ENCODE measurements around the gene ACACA. TPM values are rescaled to one million over a fixed set of nuclear protein-coding genes. Genes with fewer than 3 reads are reported as not detected.
A peak's percentile ranks its signal among the peaks of the same experiment; 100 is the strongest.

The ACACA gene
- total and polyA plus RNA-seq, 2 experiments from 2014 or later: 59.6 to 164 TPM

GRCh38 chr17:37064206-37064605 is 342.4 kb downstream of the ACACA start:
- Histone ChIP-seq H3K4me2 (peak overlapping the region; percentile 21), H3K79me2 (replicated peaks; ENCODE audit: insufficient read depth) (no peaks in the 10 kb centered on the region), H3K4me1 (ENCODE audit: insufficient read depth) (peaks cover 81% of the 10 kb centered on the region), H3K36me3 (ENCODE audit: insufficient read depth) (no peaks in the 10 kb centered on the region), H3K27me3 (ENCODE audit: insufficient read depth) (no peaks in the 10 kb centered on the region; the same call in 1 of the 2 replicates), H2AFZ (peak overlapping the region; percentile 58; the same call in 1 of the 2 replicates), H3K9me2 (ENCODE audit: insufficient read depth) (no peaks in the 10 kb centered on the region), H3K27ac (ENCODE audit: low read depth) (no peak overlapping the region), H4K20me1 (replicated peaks; ENCODE audit: insufficient read depth) (no peaks in the 10 kb centered on the region), H3K4me3 (no peak overlapping the region), H3F3A (replicated peaks; ENCODE audit: low read depth) (peaks cover 11% of the 10 kb centered on the region)
- Mint-ChIP-seq H3K27ac (no peak overlapping the region), H3K27me3 (ENCODE audit: insufficient read depth, low read depth, poor library complexity) (peaks cover 9% of the 10 kb centered on the region), H3K4me3 (no peak overlapping the region), H3K4me1 (peaks cover 77% of the 10 kb centered on the region), H3K36me3 (ENCODE audit: low read depth) (peaks cover 12% of the 10 kb centered on the region; the same call in 2 of the 3 replicates), H3K9me3 (peaks cover 8% of the 10 kb centered on the region; the same call in 2 of the 3 replicates)
- no peak for DNase-seq (ENCODE audit: low spot score)
- TF ChIP-seq, protein P1, sequence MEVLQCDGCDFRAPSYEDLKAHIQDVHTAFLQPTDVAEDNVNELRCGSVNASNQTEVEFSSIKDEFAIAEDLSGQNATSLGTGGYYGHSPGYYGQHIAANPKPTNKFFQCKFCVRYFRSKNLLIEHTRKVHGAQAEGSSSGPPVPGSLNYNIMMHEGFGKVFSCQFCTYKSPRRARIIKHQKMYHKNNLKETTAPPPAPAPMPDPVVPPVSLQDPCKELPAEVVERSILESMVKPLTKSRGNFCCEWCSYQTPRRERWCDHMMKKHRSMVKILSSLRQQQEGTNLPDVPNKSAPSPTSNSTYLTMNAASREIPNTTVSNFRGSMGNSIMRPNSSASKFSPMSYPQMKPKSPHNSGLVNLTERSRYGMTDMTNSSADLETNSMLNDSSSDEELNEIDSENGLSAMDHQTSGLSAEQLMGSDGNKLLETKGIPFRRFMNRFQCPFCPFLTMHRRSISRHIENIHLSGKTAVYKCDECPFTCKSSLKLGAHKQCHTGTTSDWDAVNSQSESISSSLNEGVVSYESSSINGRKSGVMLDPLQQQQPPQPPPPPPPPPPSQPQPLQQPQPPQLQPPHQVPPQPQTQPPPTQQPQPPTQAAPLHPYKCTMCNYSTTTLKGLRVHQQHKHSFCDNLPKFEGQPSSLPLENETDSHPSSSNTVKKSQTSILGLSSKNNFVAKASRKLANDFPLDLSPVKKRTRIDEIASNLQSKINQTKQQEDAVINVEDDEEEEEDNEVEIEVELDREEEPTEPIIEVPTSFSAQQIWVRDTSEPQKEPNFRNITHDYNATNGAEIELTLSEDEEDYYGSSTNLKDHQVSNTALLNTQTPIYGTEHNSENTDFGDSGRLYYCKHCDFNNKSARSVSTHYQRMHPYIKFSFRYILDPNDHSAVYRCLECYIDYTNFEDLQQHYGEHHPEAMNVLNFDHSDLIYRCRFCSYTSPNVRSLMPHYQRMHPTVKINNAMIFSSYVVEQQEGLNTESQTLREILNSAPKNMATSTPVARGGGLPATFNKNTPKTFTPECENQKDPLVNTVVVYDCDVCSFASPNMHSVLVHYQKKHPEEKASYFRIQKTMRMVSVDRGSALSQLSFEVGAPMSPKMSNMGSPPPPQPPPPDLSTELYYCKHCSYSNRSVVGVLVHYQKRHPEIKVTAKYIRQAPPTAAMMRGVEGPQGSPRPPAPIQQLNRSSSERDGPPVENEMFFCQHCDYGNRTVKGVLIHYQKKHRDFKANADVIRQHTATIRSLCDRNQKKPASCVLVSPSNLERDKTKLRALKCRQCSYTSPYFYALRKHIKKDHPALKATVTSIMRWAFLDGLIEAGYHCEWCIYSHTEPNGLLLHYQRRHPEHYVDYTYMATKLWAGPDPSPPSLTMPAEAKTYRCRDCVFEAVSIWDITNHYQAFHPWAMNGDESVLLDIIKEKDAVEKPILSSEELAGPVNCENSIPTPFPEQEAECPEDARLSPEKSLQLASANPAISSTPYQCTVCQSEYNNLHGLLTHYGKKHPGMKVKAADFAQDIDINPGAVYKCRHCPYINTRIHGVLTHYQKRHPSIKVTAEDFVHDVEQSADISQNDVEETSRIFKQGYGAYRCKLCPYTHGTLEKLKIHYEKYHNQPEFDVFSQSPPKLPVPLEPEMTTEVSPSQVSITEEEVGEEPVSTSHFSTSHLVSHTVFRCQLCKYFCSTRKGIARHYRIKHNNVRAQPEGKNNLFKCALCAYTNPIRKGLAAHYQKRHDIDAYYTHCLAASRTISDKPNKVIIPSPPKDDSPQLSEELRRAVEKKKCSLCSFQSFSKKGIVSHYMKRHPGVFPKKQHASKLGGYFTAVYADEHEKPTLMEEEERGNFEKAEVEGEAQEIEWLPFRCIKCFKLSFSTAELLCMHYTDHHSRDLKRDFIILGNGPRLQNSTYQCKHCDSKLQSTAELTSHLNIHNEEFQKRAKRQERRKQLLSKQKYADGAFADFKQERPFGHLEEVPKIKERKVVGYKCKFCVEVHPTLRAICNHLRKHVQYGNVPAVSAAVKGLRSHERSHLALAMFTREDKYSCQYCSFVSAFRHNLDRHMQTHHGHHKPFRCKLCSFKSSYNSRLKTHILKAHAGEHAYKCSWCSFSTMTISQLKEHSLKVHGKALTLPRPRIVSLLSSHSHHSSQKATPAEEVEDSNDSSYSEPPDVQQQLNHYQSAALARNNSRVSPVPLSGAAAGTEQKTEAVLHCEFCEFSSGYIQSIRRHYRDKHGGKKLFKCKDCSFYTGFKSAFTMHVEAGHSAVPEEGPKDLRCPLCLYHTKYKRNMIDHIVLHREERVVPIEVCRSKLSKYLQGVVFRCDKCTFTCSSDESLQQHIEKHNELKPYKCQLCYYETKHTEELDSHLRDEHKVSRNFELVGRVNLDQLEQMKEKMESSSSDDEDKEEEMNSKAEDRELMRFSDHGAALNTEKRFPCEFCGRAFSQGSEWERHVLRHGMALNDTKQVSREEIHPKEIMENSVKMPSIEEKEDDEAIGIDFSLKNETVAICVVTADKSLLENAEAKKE (CRISPR knock-in tag; IDR thresholded peaks at IDR 0.05): no peak
- TF ChIP-seq POLR2AphosphoS5 (IDR thresholded peaks at IDR 0.05; ENCODE audit: low read depth): no peak
- TF ChIP-seq CREB1 (CRISPR knock-in tag; IDR thresholded peaks at IDR 0.05; ENCODE audit: low read depth): no peak
- TF ChIP-seq EZH2 (IDR thresholded peaks at IDR 0.05; ENCODE audit: low read depth, unreplicated experiment): no peak
- TF ChIP-seq JUNB (IDR thresholded peaks at IDR 0.05; ENCODE audit: unreplicated experiment): no peak
- TF ChIP-seq, protein P2, sequence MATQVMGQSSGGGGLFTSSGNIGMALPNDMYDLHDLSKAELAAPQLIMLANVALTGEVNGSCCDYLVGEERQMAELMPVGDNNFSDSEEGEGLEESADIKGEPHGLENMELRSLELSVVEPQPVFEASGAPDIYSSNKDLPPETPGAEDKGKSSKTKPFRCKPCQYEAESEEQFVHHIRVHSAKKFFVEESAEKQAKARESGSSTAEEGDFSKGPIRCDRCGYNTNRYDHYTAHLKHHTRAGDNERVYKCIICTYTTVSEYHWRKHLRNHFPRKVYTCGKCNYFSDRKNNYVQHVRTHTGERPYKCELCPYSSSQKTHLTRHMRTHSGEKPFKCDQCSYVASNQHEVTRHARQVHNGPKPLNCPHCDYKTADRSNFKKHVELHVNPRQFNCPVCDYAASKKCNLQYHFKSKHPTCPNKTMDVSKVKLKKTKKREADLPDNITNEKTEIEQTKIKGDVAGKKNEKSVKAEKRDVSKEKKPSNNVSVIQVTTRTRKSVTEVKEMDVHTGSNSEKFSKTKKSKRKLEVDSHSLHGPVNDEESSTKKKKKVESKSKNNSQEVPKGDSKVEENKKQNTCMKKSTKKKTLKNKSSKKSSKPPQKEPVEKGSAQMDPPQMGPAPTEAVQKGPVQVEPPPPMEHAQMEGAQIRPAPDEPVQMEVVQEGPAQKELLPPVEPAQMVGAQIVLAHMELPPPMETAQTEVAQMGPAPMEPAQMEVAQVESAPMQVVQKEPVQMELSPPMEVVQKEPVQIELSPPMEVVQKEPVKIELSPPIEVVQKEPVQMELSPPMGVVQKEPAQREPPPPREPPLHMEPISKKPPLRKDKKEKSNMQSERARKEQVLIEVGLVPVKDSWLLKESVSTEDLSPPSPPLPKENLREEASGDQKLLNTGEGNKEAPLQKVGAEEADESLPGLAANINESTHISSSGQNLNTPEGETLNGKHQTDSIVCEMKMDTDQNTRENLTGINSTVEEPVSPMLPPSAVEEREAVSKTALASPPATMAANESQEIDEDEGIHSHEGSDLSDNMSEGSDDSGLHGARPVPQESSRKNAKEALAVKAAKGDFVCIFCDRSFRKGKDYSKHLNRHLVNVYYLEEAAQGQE (IDR thresholded peaks at IDR 0.05; ENCODE audit: unreplicated experiment): no peak
- TF ChIP-seq EZH2phosphoT487 (IDR thresholded peaks at IDR 0.05; ENCODE audit: unreplicated experiment): no peak
- TF ChIP-seq STAT1 (IDR thresholded peaks at IDR 0.05; ENCODE audit: unreplicated experiment): no peak
- no peak for TF ChIP-seq CTCF (conservative IDR thresholded peaks at IDR 0.05; ENCODE audit: low read depth in 2 of 2)
- TF ChIP-seq ZNF114 (CRISPR knock-in tag; IDR thresholded peaks at IDR 0.05): no peak
- TF ChIP-seq NANOG (IDR thresholded peaks at IDR 0.05; ENCODE audit: borderline replicate concordance): no peak
- TF ChIP-seq ZNF331 (CRISPR knock-in tag; IDR thresholded peaks at IDR 0.05; ENCODE audit: low read depth): no peak
- TF ChIP-seq, protein P3, sequence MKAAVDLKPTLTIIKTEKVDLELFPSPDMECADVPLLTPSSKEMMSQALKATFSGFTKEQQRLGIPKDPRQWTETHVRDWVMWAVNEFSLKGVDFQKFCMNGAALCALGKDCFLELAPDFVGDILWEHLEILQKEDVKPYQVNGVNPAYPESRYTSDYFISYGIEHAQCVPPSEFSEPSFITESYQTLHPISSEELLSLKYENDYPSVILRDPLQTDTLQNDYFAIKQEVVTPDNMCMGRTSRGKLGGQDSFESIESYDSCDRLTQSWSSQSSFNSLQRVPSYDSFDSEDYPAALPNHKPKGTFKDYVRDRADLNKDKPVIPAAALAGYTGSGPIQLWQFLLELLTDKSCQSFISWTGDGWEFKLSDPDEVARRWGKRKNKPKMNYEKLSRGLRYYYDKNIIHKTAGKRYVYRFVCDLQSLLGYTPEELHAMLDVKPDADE (IDR thresholded peaks at IDR 0.05): no peak
- ATAC-seq: no peak

All from GM23338 (cell line).